ENCODE measurements around the gene DUS1L.

Gene DUS1L

DNA sequence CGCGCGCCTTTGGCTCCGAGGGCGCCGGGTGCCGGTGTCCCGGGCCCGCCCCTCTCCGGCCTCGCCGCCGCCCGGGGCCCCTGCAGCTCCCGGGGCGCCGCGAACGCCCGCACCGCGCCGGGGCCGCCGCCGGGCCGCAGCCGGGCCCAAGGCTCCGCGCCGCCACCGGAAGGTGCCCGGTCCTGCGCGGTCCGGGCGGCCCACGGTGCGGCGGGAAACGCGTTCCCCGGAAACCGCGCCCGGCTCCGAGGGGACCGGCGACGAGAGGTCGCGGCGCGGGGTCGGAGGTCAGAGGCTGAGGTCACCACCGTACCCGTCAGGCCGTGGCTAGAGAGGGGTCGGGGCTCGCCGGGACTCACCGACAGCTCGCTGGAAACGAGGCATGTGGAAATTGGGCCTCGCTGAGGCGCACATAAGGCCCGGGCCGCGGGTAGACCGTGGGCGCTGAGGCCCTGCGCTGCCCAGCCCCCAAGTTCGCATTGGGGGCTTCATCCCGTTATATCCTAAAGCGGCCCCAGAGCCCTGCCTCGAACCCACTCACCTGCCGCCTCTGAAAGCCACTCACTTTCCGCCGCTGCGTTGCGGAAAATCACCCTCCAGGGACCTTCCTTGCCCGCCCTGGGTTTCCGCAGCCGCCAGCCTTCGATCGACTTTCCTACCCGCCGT lies at the start of gene DUS1L:
DUS1L (minus strand) TSS at position 167 of the 666 bp plus-strand sequence. CDS start 745 bp downstream, outside the sequence.
- peak; percentile 61 for DNase-seq

GRCh38 chr17:82114872-82115271 lies 49.3 kb upstream of the DUS1L start:
- DNase-seq: no peak

GRCh38 chr17:82114447-82114846 lies 48.8 kb upstream of the DUS1L start:
- DNase-seq: no peak

- DNase-seq: no peak
These were observed 48.3 kb upstream of the DUS1L start for GRCh38 chr17:82113941-82114340.

DNA sequence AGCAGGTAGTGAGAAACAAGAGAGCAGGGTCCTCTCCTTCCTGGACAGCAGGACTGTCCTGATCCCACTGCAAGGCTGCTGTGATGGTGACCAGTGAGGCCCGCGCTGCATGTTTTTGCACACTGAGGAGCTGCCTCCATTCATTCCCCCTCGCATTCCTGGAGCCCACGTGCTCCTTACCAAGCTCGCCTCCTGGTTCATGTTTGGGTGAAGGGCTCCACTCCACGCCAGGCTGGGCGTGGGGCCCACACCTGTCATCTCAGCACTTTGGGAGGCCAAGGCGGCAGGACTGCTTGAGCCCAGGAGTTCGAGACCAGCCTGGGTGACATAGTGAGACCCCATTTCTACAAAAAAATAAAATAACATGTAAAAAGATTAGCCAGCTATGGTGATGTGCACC lies 47.8 kb upstream of the DUS1L start:
- no peak for DNase-seq

DNA sequence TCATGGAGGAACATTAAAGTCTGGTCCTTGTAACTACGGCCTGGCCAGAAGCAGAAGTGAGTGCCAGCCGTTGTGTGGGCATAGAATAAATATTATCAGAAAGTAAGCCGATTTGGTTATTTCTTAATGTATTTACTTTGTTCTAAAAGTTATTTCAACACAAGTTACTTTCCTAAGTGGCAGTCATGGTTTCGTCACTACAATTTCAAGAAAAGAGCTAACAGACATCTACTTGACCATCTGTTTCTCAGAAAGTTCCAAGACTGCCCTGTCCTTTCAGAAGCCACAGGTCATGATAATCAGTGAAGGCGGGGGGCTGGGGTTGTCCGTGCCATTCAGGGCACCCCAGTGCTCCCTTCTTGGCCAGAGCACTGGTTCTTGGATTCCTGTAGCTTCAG lies 47.3 kb upstream of the DUS1L start:
- no peak for DNase-seq

- DNase-seq: no peak
These were observed 46.7 kb upstream of the DUS1L start for GRCh38 chr17:82112181-82112913.

GRCh38 chr17:82110298-82110697 lies 44.7 kb upstream of the DUS1L start:
- DNase-seq: no peak

- DNase-seq: no peak
These were observed 43.4 kb upstream of the DUS1L start for GRCh38 chr17:82108961-82109475.

DNA sequence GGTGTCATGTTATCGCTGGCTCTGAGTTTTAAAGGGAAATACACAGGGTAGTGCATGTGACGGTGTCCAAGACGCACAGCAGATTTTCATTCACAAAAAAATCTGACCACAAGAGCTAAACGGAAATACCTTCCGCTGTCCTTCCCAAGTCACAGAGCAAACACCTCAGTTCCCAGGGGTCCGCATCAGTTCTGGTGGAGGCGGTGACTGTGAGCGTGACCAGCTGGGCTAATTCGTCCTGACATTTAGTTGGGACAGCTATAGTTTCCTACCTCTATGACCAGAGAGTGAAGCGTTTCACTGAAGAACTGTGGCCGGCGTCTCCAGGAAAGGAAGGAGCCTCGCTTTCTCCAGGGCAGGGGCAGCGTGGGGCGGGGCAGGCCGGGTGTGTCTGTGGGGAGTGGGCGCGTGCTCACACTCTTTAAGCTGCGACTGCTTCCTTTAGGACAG lies 42.9 kb upstream of the DUS1L start:
- no peak for DNase-seq

- DNase-seq: no peak
These were observed 42.4 kb upstream of the DUS1L start for GRCh38 chr17:82108038-82108437.

- DNase-seq: no peak
These were observed 41.8 kb upstream of the DUS1L start for GRCh38 chr17:82107341-82107860.

- no peak for DNase-seq
These were observed 41.2 kb upstream of the DUS1L start for GRCh38 chr17:82106688-82107305.

- peak; percentile 37 for DNase-seq
These were observed 40.5 kb upstream of the DUS1L start for GRCh38 chr17:82105882-82106687.

DNA sequence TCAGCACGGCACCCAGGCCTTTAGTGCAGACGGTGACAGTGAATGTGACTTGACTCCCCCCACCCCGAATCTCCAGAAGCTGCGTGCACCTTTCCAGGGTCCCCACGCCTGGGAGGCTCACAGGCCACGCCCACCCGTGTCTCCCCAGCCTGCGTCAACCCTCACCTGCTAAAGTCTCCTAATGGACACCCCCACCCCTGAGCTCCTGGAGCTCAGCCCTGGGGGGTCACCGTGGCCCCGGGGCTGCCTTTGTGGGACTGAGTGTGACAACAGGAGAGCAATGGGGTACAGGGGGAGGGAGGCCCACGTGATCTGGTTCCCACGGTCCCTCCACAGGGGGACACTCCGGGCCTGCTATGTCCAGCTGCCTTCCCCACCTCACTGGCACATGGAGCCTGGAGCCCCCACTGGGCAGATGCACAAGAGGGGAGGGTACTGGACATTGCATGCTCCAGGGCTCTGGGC lies 39.8 kb upstream of the DUS1L start:
- DNase-seq: no peak

DNA sequence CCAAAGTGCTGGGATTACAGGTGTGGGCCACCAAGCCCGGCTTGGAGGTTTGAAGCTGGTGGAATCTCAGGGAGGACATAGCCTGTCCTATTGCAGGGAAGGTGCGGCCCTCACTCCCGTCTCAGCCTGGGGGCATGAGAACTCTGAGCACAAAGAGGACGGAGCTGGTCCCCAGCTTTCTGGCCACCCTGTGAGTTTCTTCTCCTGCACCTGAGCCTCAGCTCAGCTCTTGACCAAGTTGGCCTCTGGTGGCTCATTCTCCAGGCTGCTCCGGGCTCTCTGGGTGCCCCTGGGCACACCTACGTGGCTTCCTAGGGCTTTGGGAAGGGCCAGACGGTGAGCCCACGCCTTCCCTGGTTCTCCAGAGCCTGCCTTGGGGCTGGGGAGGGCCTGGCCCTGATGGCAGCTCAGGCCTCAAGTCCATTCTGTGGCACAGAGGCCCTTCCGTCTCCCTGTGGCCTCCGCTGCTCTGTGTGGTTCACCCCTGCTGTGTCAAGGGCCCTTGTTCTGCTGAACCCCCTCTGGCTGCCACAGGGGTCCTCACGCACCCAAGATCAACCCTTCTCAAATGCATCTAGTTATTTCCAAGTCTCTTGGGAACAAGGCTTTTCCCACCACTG lies 39.3 kb upstream of the DUS1L start:
- DNase-seq: no peak

DNA sequence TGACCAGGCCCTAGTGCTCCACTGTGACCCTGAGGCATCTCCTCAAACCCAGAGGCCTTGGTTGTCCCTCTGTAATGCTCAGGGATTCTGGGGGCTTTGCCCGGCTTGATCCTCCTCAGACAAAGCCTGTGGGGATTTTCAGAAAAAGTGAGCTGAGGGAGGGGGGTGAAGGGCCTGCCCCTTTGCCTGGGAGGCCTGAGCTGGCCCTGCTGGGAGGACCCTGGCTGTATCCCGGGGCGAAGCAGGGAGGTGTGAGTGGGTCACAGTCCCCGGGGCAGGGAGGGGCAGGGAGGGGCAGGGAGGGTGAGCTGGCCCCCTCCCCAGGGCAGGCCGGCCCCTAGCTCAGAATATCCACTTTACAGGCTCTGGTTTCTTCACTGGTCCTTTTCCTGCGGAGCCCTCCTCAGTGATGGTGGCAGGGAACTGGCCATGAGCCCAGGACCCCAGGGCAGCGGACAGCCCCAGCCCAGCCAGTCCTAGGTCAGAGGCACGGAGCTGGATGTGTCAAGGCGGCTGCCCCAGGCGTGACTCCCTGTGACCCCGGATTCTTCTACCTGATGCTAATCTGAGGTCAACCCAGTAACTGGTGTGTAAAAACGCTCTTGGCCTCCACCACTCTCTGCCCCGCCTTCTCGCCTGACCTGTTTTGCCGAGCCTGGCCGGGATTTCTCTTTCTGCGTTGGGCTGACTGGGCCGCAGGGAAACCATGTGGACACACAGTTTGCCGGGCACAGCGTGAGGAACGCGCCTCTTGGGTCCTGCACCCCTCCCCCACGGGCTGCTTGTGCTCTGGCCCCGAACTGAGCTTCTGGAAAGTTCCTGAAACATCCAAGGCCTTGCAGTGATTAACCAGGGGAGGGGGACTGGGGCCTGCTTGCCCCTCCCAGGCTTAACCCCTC lies 38.2 kb upstream of the DUS1L start:
- no peak for DNase-seq

DNA sequence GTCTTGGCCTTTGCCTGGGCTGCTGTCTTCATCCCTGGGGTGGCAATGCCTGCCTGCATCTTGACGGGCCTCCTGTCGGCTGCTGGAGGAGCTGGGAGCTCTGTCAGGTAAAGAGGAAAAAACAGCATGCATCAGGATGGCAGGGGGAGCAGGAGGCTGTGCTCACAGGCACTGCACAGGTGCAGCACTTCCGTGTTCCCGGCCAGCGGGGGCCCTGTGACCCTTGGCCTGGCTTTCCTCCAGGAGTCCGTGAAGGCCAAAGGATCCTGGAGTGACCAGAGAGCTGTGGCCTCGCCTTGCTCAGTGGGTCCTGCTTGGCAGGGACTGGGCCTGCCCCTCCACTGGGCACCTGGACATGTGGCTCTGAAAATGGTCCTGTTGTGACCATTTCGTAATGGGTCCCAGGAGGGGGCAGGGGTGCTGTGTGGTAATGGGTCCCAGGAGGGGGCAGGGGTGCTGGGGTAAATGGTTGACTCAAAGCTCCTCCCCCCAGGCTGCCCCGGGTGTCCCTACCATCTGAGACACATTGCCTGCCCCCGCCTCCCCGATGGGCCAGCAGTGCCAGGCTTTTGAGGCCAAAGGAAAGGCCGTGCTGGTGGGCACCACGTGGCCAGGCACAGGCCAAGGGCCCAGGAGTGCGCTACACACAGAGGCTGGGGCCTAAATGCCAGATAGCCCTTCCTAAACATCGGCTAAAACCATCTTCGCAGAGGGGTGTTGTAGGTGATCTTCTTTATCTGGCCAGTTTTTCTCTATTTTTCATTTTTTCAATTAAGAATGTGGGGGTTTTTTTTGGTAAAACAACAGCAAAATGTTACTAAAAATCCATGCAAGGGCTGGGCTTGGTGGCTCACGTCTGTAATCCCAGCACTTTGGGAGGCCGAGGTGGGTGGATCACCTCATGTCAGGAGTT lies 36.4 kb upstream of the DUS1L start:
- DNase-seq: no peak

DNA sequence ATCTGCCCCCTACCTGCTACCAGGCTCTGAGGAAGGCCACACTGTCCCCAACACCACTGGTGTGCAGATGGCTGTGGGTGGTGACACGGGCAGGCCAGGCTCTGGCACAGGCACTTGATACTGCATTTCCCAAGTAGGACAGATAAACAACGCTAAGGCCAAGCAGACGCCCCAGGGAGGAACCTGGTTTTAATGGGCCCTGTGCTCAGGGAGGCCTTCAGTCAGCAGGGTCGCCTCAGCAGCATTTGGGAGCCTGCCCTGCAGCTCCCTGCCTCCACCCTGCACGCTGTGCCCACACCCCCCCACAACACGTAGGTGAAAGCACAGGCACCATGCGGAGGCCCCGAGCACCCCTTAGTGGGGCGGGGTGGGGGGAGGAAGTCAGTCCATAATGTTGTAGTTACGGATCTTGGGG lies 35.7 kb upstream of the DUS1L start:
- DNase-seq: no peak
